Left kidney (tissue), 2 donors: ENCODE data around the gene SHLD1. TPM values are rescaled to one million over a fixed set of nuclear protein-coding genes. Genes with fewer than 3 reads are reported as not detected.
"Not testable (repeated sequence)": the region's sequence is repeated elsewhere in the genome, so short reads cannot be mapped to it uniquely, and the experiment has no call there.

Experiments used
- DNase-seq: peaks from one replicate; pipeline ENCODE4 v3.0.0-alpha.2; 2013
- polyA plus RNA-seq: library from polyadenylated mRNA; unstranded; fragments of 120-200 nt; gene quantifications from one replicate; pipeline ENCODE4 v1.2.1, GENCODE V29; 2013; ENCODE audit not compliant: insufficient read length

SHLD1 gene
- polyA plus RNA-seq, 1 donor: 7.6 TPM

- DNase-seq: no peak
Measured at GRCh38 chr20:5779071-5779900, 29.1 kb downstream of the SHLD1 start.

DNA sequence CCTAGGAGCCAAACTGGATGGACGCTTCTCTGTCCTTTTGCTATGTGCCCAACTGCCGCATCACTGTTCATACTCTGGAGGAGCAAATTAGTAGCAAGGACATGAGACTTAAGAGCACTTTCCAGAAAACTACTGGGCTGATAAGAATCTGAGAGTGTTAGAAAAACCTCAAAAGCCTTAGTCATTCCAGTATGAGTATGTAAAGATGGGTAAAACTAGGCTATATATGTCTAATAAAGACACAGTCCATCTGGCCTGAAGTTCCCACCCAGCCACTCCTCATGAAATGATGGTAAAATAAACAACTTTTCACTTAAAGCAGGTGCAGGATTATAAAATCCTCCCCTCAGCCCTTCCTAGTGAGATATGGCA, 30.6 kb downstream of the SHLD1 start:
- DNase-seq: no peak

GRCh38 chr20:5781367-5781766, 31.2 kb downstream of the SHLD1 start:
- DNase-seq: not testable (repeated sequence)

DNA sequence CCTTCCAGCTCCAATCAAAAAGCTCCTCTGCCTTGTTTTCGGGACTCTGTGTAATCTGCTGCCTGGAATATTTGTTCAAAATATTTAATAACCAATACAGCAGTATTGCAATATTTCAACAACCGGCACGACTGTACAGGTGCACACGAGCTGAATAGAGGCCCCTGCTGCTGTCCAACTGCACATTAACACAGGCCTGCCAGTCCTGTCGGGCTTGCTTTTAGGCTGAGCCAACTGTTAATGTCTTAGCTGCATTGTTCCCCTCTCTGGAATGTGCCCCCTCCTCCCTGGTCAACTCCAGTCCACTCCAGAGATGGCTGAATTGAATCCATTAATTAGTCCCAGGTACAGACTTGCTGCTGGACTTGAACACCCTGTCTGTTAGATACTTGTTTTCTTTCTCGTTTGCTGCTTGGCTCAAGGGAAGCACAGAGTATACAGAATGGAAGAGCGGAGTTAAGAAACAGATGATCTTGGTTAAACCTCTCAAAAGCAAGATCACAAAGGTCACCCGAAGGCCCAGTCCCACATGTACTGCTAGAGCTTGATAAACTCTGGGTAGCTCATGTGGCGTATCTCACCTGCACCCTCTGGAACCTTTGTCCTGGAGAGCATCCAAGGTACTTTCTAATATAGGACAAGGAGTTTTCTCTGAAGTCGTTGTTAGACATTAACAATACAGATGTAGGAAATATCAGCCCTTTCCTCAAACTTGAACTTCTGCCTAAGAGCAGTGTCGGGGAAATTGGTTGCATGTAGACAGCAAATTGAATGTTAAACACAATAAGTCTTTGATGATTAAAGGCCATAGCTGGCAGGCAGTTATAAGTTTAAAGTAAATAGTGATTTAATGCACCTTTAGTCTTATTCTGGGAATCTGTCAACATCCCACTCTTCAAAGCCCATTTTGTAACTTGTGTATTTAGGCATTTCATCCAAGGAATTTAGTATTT, 31.9 kb downstream of the SHLD1 start:
- DNase-seq: peak; percentile 39

DNA sequence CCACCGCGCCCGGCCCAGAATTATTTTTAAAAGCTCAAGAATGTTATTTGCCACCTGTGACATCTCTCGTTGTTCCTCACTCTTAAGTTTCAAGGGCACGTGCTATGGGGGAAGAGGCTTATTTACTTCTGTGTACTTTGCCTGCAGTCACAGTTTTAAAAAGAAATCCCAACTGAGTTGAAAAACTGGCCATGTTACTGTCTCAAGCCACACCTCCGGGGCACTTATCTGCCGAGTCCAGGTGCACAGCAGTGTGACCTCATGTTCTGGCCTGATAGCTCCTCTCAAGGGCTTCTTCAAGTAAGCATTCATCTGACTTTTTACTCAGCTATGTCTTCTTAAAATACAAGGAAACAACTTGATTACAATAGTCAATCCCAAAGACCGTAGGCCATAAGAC, 34.5 kb downstream of the SHLD1 start:
- DNase-seq: no peak

GRCh38 chr20:5785146-5785545, 34.9 kb downstream of the SHLD1 start:
- no peak for DNase-seq

DNA sequence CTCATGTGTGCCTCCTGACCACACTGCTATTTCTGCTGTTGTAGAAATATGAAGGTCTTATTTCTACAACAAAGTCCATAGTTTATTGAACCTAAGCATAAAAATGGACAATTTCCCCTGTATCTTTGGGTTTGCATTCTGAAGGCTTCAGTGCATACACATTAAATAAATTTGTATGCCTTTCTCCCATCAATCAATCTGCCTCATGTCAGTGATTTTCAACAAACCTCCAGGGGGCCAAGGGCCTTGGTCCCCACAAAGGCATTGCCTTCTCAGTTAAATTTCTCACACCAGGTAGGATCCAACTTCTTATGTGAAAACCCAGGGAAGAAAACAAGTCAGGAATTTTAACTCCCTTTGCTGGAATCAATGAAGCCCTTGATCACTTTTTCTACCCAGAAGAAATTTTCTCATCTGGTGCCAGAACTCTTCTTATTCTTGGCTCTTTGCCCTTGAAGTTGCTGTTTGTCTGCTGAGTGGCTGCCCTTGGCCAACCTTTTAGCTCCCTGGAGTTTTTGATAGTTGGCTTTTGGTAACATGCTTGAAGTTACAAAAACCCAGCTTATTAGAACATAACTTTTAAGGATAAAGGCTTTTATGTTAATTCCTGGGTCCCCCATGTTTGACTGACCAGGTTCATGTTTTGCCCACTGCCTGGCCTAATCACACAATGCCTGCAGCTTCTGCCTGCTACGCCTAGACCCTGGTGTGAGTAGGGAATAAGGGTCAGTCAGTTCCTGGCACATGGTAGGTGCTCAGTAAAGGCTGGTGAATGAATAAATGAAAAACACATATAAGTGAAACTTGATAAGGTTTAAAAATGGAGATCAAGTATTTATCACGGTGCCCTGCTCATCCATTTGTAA, 37.0 kb downstream of the SHLD1 start:
- DNase-seq: peak; percentile 21

DNA sequence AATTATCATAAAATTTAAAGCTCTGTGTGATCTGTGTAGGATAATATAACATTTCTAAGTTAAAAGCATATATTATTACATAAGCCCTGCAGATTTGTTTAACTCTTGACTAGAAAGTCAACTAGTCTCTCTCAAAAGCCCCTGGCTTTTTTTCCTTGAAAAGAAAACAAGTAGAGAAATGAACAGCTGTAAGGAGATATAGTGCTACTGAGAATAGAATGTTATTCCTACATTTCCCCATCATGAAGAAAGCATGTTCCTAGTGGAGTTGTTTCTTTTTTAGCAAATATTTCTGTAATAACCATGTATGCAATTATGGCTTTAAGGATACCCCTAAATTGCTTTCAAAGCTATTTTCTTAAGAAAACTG, 37.6 kb downstream of the SHLD1 start:
- DNase-seq: no peak

DNA sequence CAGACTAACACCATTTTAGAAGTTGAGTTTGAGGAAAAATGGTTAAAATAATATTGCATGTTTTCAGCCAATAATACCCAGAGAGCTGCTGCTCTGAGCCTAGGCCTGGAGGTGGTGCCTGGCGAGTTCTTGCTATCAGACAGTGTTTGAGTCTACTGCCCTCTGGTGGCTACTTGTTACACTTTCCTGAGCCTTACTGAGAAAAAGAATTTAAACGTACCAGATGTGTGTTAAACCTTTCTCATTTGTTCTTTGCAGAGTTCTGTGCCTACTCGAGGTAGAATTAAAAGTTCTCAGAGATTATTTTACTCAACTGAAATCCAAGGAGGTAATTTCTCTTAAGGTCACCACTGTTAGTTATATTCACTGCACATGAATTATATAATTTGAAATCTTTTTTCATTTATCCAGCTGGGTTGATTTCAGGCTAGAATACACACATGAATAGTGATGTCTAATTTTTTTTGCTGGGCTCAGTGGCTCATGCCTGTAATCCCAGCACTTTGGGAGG, 38.2 kb downstream of the SHLD1 start:
- peak; percentile 85 for DNase-seq

- DNase-seq: no peak
Measured at GRCh38 chr20:5789827-5790226, 39.6 kb downstream of the SHLD1 start.

DNA sequence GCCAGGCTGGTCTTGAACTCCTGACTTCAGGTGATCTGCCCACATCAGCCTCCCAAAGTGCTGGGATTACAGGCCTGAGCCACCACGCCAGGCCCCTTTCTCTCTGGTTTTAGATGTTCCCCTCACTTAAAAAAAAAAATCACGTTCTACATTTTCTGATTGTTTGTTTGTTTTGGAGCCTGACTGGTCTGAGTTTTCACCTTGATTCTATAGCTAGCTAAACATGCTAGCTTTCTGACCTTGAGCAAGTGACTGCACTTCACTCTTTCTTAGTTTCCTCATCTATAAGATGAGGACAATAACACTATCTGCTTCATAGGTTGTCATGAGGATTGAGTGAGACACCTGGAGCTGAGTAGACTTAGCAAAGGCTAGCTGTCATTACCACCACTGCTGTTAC, 43.7 kb downstream of the SHLD1 start:
- DNase-seq: no peak

GRCh38 chr20:5796331-5797040, 46.3 kb downstream of the SHLD1 start:
- DNase-seq: no peak

GRCh38 chr20:5797165-5797564, 47.0 kb downstream of the SHLD1 start:
- no peak for DNase-seq

GRCh38 chr20:5797843-5798462, 47.8 kb downstream of the SHLD1 start:
- no peak for DNase-seq

- not testable (repeated sequence) for DNase-seq
Measured at GRCh38 chr20:5803754-5804303, 53.6 kb downstream of the SHLD1 start.

DNA sequence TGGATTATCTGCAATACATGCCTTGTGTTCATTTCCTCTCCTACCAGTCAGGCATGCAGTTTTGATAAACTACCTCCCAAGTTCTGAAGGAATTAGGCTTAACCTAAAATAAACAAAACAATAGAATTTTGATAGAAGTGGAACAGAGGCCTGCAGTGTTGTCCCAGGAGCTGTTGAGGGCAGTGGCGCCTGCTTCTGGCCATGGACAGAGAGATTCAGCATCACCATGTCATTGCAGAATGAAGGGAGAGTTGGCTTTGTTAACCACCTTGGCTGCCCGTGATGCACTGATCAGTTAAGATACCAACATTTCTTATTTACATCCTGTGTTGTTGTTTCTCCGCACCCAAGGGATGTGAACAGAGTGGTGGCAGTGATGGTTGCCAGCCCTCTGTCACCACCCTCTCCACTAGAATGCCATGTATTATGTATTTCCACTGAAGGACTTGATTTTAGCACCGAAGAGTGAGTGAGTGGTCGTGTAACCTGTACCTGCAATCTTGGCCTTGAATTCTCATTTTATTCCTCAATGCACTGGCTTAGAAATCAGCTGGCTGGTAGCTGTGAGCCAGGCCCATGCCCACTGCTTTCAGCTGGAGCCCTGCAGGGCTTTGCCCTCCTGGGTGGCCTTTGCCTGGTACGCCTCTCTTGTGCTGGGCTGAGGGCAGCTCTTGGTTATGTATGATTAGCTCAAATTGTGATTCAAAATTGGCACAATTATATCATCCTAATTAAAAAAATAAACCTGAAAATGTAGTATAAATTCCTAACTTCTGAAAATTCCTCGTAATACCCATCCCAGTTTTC, 56.5 kb downstream of the SHLD1 start:
- no peak for DNase-seq

GRCh38 chr20:5807431-5807830, 57.2 kb downstream of the SHLD1 start:
- DNase-seq: no peak

- no peak for DNase-seq
Measured at GRCh38 chr20:5808901-5809300, 58.7 kb downstream of the SHLD1 start.

- no peak for DNase-seq
Measured at GRCh38 chr20:5809495-5809894, 59.3 kb downstream of the SHLD1 start.
